ENCODE results near the gene PRPF40A.

GRCh38 chr2:152646264-152646663, 71.0 kb downstream of the PRPF40A start:
- TF ChIP-seq, protein P1, sequence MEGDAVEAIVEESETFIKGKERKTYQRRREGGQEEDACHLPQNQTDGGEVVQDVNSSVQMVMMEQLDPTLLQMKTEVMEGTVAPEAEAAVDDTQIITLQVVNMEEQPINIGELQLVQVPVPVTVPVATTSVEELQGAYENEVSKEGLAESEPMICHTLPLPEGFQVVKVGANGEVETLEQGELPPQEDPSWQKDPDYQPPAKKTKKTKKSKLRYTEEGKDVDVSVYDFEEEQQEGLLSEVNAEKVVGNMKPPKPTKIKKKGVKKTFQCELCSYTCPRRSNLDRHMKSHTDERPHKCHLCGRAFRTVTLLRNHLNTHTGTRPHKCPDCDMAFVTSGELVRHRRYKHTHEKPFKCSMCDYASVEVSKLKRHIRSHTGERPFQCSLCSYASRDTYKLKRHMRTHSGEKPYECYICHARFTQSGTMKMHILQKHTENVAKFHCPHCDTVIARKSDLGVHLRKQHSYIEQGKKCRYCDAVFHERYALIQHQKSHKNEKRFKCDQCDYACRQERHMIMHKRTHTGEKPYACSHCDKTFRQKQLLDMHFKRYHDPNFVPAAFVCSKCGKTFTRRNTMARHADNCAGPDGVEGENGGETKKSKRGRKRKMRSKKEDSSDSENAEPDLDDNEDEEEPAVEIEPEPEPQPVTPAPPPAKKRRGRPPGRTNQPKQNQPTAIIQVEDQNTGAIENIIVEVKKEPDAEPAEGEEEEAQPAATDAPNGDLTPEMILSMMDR (IDR thresholded peaks at IDR 0.05; ENCODE audit: insufficient read depth, low read depth, low read length) = no peak
- TF ChIP-seq EZH2 (IDR thresholded peaks at IDR 0.05; ENCODE audit: insufficient read depth, low read length) = no peak

Data from astrocyte (in vitro differentiated cells and primary cell).